ENCODE measurements around the gene IGFL4.

The IGFL4 gene

DNA sequence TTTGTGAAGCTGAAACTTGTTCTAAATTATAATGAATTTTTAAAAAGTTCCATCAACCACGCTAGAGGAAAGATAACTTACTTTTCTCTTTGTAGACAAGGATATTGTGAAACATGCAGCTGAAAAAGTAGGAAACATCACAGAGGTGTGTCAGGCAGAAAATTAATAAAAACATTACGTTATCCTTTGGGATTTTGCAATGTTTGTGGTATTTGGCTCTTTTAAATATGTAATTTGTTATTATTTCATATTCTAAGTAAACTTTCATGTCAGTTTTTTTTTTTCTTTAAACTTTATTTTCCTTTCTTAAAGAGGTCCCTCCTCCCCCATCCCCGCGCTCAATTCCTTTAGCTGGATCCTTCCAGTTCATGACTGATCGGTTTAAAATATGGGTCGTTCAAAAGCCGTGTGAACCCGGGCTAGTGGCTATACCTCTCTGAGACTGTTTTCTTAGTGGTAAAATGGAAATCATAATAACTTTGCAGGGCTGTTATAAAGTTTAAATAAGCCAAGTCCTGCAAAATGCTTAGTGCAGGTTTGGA lies 46.3 kb downstream of the IGFL4 start:
- DNase-seq (ENCODE audit: low read depth) = no peak

DNA sequence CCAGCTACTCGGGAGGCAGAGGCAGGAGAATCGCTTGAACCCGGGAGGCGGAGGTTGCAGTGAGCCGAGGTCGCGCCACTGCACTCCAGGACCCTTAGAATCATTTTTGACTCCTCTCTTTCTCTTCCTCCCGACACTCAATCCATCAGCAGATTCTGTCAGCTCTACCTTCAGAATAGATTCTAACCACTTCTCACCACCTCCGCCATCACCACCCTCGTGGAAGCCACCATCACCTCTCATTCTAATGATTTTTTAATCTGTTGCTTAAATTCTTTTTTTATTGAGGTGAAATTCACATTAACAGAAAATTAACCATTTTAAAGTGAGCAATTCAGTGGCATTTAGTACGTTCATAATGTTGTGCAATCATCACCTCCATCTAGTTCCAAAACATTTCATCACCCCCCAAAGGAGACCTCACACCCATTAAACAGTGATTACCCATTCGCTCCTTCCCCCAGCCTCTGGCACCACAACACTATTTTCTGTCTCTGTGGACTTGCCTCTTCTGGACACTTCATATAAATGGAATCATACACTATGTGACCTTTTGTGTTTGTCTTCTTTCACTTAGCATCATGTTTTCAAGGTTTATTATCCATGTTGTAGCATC lies 50.6 kb downstream of the IGFL4 start:
- no peak for DNase-seq (ENCODE audit: low read depth)
